ENCODE measurements around the gene INSR. TPM values are rescaled to one million over a fixed set of nuclear protein-coding genes. Genes with fewer than 3 reads are reported as not detected.

Gene INSR
- total and polyA plus RNA-seq, 10 of the 15 experiments (the other 5 are each of a cell fraction or from before 2014, with no cell fraction given), result 4.2 to 34.9 (median 13.6) TPM

GRCh38 chr19:7179917-7180306 lies 114.3 kb downstream of the INSR start:
- Histone ChIP-seq H3K27ac (ENCODE audit: control insufficient read depth, insufficient read depth) (peak overlapping the region; percentile 81), H3K4me3 (no peak overlapping the region), H3K79me2 (ENCODE audit: control insufficient read depth, insufficient read depth, low read length) (peaks cover 36% of the 10 kb centered on the region), H3K4me1 (ENCODE audit: control insufficient read depth, insufficient read depth, low read length) (peaks cover 56% of the 10 kb centered on the region), H3K36me3 (ENCODE audit: control insufficient read depth in 2 of 2, insufficient read depth in 2 of 2, low read length in 1 of 2) (peaks cover 5 to 16% of the 10 kb centered on the region in 2 experiments; a peak in 3 of 4 replicates), H3K4me2 (ENCODE audit: control insufficient read depth, insufficient read depth) (peak overlapping the region; percentile 56), H2AFZ (ENCODE audit: control insufficient read depth, low read depth, low read length) (no peak overlapping the region), H4K20me1 (ENCODE audit: control insufficient read depth, insufficient read depth) (no peaks in the 10 kb centered on the region), H3K9me3 (replicated peaks; ENCODE audit: control insufficient read depth, insufficient read depth, low read length) (0 out of 3 replicates have a peak, but pooled peaks cover 1% of the 10 kb centered on the region), H3K27me3 (replicated peaks in 1 of 2; ENCODE audit: control insufficient read depth in 2 of 2, insufficient read depth in 2 of 2, low read length in 1 of 2) (no peaks in the 10 kb centered on the region), H3K9ac (ENCODE audit: control insufficient read depth, insufficient read depth, low read length) (peak overlapping the region; percentile 37; the same call in 1 of the 2 replicates)
- ChIA-PET POLR2A (interaction anchor here (0.5 to 2.1 kb wide), 15 partner anchors 8 to 444 kb away, joined by 3 to 21 read pairs (median 5); partner anchors contain the start of gene INSR), SMC1A (ENCODE audit: uncharacterized antibody, unreplicated experiment) (interaction anchor here (0.6 to 4.7 kb wide), 27 partner anchors 9 to 165 kb away, joined by 3 to 52 read pairs (median 4); no protein-coding TSS in a partner anchor), CTCF (interaction anchor here (0.8 to 3.4 kb wide), 12 partner anchors 11 to 165 kb away, joined by 3 to 11 read pairs (median 3); no protein-coding TSS in a partner anchor), RAD21 (ENCODE audit: unreplicated experiment) (interaction anchor here (1.0 to 2.5 kb wide), 18 partner anchors 8 to 165 kb away, joined by 3 to 18 read pairs (median 5); partner anchors contain the start of gene INSR)
- FAIRE-seq (no peak), DNase-seq (ENCODE audit: low read depth, low spot score) (no peak), ATAC-seq (no peak)
- BruUV-seq (replicated peaks), result no TSS peak
- intact Hi-C loops (cut with micrococcal nuclease; ENCODE audit: unreplicated experiment), result no loop called here
- 83% methylated on average over 3 of the region's 3 CpGs for WGBS (ENCODE audit: insufficient coverage, insufficient replicate concordance, low lambda C conversion rate, missing lambda C conversion rate)
- in situ Hi-C loops (cut with MboI), result loop anchor here (10.0 kb wide), 1 partner anchor 525 kb away; the partner anchor contains the start of gene FCER2
- 0 out of 2 replicates have a peak, but pooled peaks have one; percentile 41 for TF ChIP-seq CBX5 (IDR thresholded peaks at IDR 0.05; ENCODE audit: low read depth)
- TF ChIP-seq ZNF217 (IDR thresholded peaks at IDR 0.05), result peak; percentile 73
- no peak for TF ChIP-seq PAX5 (IDR thresholded peaks at IDR 0.05; ENCODE audit: borderline replicate concordance, low read depth, low read length)
- peak; percentile 7; the same call in 1 of the 2 replicates for TF ChIP-seq RUNX3 (IDR thresholded peaks at IDR 0.05; ENCODE audit: low read length)
- TF ChIP-seq SMARCA5 (IDR thresholded peaks at IDR 0.05), result 0 out of 2 replicates have a peak, but pooled peaks have one; percentile 25

- FAIRE-seq (no peak), DNase-seq (ENCODE audit: low read depth, low spot score) (no peak), ATAC-seq (no peak)
- Histone ChIP-seq H3K4me3 (no peak overlapping the region), H3K9me3 (replicated peaks; ENCODE audit: control insufficient read depth, insufficient read depth, low read length) (0 out of 3 replicates have a peak, but pooled peaks cover 1% of the 10 kb centered on the region), H2AFZ (ENCODE audit: control insufficient read depth, low read depth, low read length) (no peak overlapping the region), H3K36me3 (ENCODE audit: control insufficient read depth in 2 of 2, insufficient read depth in 2 of 2, low read length in 1 of 2) (peaks cover 5 to 14% of the 10 kb centered on the region in 2 experiments; a peak in 3 of 4 replicates), H3K27me3 (replicated peaks in 1 of 2; ENCODE audit: control insufficient read depth in 2 of 2, insufficient read depth in 2 of 2, low read length in 1 of 2) (no peaks in the 10 kb centered on the region), H3K9ac (ENCODE audit: control insufficient read depth, insufficient read depth, low read length) (no peak overlapping the region), H3K4me1 (ENCODE audit: control insufficient read depth, insufficient read depth, low read length) (peaks cover 41% of the 10 kb centered on the region), H3K79me2 (ENCODE audit: control insufficient read depth, insufficient read depth, low read length) (peaks cover 27% of the 10 kb centered on the region), H3K4me2 (ENCODE audit: control insufficient read depth, insufficient read depth) (no peak overlapping the region), H4K20me1 (ENCODE audit: control insufficient read depth, insufficient read depth) (no peaks in the 10 kb centered on the region), H3K27ac (ENCODE audit: control insufficient read depth, insufficient read depth) (no peak overlapping the region)
- intact Hi-C loops (cut with micrococcal nuclease; ENCODE audit: unreplicated experiment) (no loop called here), in situ Hi-C loops (cut with MboI) (no loop called here)
- RAD21 ChIA-PET (ENCODE audit: unreplicated experiment), result interaction anchor here (1.5 kb wide), 1 partner anchor 79 kb away, joined by 3 read pairs; no protein-coding TSS in a partner anchor
- CTCF ChIA-PET, result interaction anchor here (1.6 to 3.4 kb wide), 3 partner anchors 10 to 114 kb away, joined by 6 to 11 read pairs (median 6); no protein-coding TSS in a partner anchor
- SMC1A ChIA-PET (ENCODE audit: uncharacterized antibody, unreplicated experiment), result interaction anchor here (0.8 to 2.3 kb wide), 5 partner anchors 28 to 160 kb away, joined by 3 to 7 read pairs (median 3); no protein-coding TSS in a partner anchor
- no TSS peak for BruUV-seq (replicated peaks)
- 48% methylated on average over 7 of the region's 7 CpGs for WGBS (ENCODE audit: insufficient coverage, insufficient replicate concordance, low lambda C conversion rate, missing lambda C conversion rate)
- peak; percentile 35; the same call in 1 of the 2 replicates for TF ChIP-seq RUNX3 (IDR thresholded peaks at IDR 0.05; ENCODE audit: low read length)
- no peak for TF ChIP-seq RBBP5 (conservative IDR thresholded peaks at IDR 0.05)
- no peak for TF ChIP-seq TCF12 (IDR thresholded peaks at IDR 0.05; ENCODE audit: low read depth, low read length)
- POLR2A ChIA-PET, result interaction anchor here (0.7 to 2.0 kb wide), 2 partner anchors 17 to 26 kb away, joined by 3 to 6 read pairs; no protein-coding TSS in a partner anchor
Observed at GRCh38 chr19:7177926-7178325, 116.3 kb downstream of the INSR start.

All from GM12878 (cell line).